HG03095 (cell line): ENCODE data around the gene NAPB.
"Not testable (repeated sequence)": the region's sequence is repeated elsewhere in the genome, so short reads cannot be mapped to it uniquely, and the experiment has no call there.

ENCODE experiments used
- ATAC-seq: cut with Tn5 transposase; IDR thresholded peaks from one replicate; pipeline ENCODE4 v1.9.1; 2021; ENCODE audit warnings: moderate library complexity; ENCODE audit not compliant: unreplicated experiment

NAPB gene

DNA sequence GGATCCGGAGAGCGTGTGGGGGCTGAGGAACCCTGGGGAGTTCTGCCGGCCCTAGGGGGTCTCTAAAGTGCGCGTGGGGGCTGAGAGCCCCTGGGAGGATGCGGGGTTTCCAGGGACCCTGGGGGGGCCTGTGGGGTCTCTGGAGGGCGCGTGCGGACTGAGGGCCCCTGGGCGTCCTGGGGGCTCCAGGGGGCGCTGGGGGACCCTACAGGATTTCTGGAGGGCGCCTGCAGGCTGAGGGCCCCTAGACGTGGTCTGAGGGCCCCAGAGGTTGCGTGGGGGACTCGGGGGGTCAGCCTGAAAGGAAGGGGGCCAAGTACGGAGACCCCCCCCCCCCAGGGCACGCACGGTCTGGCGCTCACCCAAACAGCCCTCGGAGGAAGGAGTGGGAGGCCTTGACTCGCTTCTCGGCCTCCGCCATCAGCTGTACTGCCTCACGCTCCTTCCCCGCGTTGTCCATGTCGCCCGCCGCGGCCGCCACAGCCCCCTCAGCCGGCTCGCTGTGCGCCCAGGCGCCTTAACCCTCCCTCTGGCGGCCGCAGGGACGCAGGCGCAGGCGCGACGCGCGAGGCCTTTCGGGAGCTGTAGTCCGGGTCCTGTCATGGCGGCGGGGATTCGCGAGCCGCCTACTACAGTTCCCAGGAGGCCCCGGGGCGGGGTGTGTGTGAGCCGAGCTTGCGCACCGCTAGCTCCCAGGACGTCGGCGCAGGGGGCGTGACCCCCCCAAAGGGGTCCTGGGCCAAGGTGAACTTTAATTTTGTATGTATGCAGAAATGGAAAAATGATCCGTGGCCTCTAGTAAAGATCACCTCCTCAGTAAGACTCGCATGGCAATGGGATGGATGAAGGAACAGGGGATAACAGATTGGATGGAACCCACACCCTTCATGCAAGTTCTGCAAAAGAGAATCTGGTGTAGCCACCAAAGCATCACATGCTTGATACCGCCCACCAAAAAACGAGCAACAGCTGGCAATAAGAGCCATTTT lies at the start of gene NAPB:
Gene NAPB, minus strand, starts transcription at position 546 of the 989 bp plus-strand sequence. Its CDS starts 86 bp downstream, at position 460.
- peak; percentile 97 for ATAC-seq

DNA sequence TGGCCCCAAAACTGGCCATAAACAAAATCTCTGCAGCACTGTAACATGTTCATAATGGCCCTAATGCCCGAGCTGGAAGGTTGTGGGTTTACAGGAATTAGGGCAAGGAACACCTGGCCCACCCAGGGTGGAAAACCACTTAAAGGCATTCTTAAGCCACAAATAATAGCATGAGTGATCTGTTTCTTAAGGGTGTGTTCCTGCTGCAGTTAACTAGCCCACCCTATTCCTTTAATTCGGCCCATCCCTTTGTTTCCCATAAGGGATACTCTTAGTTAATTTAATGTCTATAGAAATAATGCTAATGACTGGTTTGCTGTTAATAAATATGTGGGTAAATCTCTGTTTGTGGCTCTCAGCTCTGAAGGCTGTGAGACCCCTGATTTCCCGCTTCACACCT lies 45.7 kb upstream of the NAPB start:
- not testable (repeated sequence) for ATAC-seq

DNA sequence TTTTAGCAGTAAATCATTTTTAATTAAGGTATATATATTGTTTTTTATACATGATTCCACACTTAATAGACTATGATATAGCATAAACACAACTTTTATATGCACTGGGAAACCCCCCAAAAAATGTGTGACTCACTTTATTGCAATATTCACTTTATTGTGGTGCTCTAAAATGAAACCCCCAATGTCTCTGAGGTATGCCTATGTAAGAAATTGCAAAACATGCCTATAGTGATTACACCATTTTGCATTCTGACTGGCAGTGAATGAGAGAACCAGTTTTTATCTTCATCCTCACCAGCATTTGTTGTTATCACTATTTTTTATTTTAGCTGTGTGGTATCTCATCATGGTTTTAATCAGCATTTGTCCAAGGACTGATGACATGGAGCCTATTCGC lies 39.9 kb upstream of the NAPB start:
- ATAC-seq, result no peak

DNA sequence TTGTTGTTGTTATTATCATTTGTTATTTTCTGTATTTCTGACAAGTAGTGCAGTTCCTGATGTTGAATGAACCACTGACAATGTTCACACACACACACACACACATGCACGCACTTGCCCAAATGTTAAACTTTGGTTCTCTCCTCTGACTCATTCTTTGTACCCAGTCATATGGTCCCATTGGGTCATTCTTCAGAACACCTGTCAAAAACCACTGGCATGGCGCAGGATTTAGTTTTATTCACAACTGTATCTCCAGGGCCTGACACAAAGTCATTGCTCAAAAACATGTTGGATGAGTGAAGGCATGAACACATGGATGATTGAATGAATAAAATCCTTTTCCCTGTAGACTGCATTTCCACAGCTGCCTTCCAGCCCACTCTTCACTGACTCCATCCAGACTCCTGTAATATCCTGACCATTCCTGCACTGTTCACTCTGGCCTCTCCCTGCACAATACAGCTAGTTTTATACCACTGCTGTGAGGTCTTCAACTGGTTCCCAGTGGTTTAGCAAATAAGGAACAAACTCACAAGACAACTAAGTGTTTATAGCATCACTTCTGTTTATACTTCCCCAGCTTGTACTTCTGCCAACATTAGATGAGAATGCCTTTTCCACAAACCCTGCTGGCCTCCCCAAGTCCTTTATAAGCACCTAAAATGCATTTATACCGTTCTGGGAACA lies 38.3 kb upstream of the NAPB start:
- no peak for ATAC-seq

DNA sequence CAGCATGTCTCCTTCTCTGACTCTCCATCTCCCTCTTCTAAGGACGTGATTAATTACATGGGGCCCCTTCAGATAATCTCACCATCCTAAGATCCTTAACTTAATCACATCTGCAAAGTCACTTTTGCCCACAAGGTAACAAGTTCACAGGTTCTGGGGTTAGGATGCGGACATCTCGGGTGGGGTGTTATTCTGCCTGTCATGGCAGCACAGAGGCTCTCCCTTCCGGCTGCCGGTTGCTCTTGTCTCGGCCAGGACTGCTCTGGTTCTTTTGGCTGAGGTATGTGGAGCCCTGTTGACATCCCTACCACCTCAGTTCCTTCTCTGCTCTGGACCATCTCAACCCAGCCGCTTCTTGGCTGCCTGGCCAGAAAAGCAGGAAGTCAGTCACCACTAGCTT lies 35.6 kb upstream of the NAPB start:
- ATAC-seq, result no peak

DNA sequence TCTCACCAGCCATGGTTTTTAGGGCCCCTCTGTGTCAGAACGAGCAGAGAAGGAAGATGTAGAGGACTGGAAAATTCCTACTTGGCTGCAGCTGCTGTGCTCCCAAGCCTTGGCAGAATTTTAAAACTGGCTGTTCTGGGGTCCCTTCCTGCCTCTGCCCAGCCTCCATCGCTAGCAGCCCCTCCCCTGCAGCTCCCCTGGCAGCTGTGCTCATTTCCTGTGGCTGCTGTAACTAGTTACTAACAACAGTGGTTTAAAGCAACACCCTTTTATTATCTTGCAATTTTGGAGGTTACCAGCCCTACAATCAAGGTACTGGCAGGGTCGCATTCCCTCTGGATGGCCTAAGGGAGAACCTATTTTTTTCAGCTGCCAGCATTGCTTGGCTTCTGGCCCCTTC lies 35.1 kb upstream of the NAPB start:
- ATAC-seq, result no peak

DNA sequence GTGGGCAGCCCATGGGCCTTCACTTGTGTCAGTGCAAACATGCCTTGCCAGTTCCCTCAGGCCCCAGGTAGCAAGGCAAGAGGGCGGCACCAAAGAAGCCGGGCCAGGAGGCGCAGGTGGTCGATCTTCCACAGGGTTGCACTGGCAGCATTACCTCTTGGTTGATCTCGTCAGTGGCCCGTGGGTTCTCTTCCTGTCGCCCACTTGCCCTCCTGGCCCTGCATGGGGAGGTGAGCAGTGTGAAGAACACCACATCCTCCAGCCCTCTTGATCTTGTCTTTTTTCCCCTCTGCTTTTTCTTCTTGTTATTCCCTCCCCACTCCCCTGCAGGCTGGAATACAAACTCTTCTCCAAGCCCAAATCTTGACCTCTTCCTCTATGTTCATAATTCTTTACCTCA lies 34.4 kb upstream of the NAPB start:
- ATAC-seq, result no peak

DNA sequence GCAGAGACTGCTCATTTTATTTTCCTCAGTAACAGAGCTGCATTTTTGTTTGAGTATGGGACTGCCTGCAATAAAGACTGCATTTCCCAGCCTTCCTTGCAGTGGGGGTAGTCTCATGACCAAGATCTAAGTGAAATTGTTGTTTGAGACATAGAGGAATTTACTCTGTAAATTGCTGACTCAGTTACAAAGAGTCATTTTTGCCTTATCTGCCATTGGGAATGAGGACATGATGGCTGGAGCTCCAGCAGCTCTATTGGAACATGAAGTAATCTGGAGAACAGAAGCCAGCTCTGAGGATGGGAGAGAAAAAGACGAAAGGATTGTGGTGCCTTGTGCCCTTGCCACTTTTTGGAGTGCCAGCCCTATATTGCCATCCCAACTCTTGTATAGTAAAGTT lies 33.5 kb upstream of the NAPB start:
- no peak for ATAC-seq

DNA sequence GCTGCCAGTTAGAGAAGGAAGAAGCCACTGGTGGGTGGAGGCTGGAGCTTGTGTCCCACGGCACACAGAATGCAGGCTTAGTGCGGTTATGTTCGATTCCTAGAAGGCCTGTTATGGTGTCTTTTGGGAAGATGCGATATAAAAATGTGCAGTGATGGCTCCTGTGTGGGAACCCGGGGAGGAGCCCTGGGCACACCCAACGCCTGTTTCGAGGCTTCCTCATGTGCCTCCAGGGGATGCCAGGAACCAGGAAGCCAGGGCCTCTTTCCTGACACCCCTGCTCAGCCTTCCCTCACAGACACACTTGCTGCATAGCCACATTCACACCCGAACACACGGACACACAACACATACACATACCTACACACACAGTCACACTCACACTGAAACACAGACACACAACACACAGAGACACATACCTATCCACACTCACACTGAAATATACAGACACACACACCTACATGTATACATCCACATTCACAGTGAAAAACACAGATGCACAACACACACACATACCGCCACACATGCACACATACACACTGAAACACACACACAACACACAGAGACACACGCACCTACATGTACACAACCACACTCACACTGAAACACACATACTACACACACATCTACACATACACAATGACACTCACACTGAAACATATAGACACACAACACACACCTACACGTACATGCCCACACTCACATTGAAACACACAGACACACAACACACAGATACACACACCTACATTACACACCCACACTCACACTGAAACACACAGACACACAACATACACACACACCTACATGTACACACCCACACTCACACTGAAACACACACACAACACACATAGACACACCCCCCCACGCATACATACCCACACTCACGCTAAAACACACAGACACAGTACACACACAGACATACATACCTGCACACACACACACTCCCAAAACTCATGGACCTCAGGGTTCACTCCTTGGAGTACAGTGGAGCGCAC lies 32.6 kb upstream of the NAPB start:
- no peak for ATAC-seq

DNA sequence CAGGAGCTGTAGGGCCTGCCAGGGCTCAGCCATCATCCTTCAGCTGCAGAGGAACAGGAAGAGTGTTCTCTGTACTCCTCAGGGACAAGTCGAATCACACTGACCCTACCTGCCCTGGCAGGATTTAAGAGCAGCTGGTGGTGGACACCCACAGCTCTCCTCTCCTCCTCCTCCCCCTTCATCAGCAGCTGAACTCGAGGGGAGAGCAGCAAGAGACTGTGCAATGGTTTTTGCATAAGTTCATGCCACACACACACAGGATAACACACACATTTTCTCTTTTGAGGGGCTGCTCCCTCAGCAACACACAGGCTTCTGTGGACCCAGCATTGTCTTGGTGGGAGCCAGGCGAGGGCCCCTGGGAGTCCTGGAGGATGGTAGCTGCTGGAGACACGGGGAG lies 31.5 kb upstream of the NAPB start, which contains the start of gene CST11:
Gene CST11, minus strand, starts transcription at position 101 of the 400 bp plus-strand sequence. Its CDS starts 65 bp downstream, at position 36.
- ATAC-seq, result no peak

DNA sequence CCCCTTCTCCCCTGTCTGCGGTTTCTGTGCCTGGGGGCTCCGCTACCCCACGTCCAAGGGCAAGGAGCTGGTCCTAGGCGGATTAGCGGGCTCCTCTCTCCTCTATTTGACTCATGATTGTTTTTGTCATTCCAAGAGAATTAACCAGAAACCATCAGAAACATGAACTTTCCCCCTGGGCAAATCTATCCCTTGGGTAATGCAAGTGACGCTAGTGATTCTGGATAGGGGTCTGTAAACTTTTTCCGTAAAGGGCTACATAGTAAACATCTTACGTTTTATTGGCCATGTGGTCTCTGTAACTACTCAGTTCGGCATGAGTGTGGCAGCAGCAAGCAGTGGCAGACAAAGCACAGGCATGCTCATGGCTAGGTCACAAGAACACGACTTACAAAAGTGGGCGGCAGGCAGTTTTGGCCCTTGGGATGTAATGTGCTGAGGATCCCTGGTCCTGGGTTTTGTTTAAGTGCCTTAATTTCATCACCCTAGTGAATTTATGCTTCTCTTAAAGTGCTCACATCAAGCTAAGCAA lies 30.7 kb upstream of the NAPB start:
- no peak for ATAC-seq

DNA sequence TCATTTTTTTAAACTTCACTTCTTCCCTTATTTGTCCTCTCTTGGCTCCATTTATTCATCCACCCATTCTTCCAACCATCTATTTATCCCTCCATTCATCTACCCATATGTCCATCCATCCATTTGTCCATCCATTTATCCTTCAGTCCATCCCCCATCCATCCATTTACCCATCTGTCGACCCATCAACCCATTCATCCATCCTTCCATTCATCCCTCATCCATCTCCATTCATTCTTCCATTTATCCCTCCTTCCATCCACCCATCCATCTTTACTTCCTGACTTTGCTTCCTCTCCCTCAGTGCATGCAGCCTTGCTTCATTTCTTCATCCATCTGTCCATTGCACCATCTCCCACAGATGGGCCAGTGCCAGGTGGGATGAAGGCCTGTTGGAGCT lies 29.6 kb upstream of the NAPB start:
- ATAC-seq, result no peak

DNA sequence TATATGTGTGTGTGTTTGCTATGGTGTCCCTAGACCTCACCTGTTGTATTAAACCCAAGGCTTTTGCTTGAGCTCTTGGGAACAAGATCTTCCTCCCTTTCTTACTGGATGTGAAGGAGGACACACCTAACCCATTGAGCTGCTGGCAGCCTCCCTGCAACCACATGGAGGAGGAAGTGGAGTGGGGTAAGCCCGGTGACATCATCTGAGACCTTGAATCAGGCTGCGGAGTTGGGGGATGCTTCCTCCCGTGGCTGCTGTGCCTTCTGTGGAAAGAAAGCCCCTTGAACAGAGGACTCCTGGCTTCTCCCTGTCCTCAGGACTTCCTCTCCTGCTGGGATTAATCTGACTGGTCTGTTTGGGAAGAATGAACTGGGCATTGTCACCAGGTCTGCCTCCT lies 28.1 kb upstream of the NAPB start:
- no peak for ATAC-seq

DNA sequence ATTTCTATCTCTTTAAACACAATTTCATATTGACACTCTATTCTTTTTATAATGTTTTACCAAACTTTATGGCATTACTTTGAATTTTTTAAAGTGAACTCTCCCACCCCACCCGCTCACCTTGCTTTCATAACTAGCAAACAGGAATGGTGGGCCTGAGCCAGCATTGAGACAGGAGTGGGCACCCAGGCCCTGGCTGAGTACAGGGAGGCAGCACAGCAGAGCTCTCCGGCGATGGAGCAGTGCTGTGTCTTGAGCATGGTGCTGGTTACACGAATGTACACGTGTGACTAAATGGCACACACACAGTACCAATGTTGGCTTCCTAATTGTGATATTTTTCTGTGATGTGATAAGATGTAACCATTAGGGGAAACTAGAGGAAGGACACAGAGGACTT lies 26.9 kb upstream of the NAPB start:
- ATAC-seq, result no peak

DNA sequence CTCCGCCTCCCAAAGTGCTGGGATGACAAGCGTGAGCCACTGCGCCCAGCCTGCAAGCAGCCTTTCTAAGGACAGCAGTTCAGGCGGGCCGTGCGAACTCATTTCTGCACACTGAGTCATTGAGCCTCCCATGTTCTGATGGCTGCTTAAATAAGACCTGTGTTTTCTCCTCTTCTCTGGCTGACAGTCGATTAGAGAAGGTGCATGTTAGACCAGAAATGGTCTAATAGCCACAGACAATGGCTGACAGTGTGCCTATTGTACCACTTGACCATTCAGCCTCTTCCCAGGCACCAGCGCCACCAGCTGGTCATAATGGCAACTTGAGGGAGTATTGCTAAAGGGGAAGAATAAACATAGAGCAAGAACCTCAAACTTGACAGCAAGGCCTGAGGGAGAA lies 25.2 kb upstream of the NAPB start:
- no peak for ATAC-seq

DNA sequence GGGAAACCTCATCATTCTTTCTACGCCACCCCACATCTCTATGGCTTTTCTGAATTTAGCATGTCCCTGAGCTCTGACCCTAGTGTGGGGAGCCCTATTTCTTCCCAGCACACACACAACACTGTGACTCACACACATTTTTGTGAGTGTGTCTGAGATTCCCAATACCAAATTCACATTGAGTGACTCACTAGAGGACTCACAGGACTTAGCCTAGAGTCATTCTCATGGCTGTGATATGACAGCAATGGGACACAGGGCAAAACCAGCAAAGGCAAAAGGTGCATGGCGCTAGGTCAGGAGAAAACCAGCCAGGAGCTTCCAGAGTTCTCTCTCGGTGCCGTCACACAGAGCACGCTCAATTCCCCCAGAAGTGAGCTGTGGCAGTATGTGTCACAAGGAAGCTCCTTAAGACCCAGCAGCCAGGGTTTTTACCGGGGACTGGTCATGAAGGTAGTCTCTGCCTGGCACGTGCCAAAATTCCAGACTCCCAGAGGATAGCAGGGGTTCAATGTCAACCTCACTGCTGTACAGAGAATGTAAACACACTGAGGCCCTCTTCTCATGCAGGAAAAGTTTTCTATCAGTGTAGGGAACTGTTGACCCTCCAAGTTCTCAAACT lies 24.4 kb upstream of the NAPB start:
- ATAC-seq, result no peak

DNA sequence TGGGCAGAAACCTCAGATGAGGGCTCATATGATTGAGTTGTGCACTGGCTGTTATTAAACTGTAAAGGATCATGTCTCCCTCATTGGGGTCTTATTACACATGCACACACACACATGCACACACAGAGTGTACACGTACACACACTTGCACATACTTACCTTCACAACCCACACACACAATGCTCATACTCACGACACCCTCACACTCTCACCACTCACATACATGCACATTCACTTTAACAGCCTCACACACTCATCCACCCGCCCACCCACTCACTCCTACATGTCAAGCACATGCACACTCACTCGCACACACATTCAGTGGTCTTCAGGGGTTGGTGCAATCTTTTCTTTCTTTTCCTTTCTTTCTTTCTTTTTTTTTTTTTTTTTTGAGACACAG lies 23.6 kb upstream of the NAPB start:
- no peak for ATAC-seq

DNA sequence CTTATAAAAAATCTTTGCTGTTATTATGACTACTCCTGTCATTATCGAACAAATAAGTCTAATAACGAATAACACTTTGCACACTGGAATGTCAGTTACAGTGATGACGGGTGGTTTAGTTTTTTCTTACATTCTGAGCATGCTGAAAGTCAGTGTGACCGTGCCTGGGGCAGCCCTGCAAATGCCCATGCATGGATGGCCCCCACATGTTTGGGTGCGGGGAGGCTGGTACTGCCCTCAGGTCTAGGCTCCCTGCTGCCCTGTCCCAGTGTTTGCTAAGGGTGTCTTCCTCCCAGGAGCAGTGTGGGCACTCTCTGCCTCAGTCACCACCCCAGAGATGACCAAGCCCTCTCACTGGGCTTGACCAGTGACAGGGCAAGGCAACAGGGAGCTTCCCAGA lies 21.1 kb upstream of the NAPB start:
- ATAC-seq, result no peak

DNA sequence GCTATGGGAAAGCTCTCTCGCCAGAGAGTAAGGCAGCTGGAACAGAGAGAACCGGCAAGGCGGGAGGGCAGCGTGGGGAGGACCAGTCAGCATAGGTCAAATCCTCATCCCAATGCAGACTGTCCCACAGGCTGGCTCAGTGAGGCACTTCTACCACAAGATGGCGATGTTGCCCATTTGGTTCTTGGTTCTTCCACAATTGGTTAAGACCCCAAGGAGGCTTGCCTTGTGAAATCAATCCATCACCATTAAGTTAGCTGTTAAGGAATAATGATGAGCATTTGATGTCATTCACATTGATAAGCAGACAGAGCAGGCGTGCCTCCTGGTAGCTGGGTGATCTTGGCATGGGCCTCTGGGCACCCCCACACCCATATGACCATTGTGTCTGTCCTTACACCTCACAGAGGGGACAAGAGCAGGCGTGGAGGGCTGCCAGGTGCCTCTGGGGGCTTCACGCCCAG lies 20.6 kb upstream of the NAPB start:
- no peak for ATAC-seq

DNA sequence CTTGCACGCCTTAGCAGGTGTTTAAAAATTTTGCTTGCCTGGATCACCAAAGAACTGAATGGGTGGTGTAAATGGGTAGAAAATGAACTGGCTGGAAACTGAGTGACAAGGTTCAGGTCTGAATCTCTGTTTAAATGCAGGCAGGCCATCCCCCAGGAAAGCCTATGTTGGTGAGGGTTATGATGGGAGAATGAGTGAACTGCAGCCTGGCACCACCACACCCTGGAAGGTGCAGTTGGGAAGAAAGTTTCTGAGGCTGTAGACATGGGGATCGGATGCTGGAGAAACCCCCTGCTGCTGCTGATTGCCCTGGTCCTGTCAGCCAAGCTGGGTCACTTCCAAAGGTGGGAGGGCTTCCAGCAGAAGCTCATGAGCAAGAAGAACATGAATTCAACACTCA lies 18.7 kb upstream of the NAPB start:
- no peak for ATAC-seq
